GM21381 (cell line): ENCODE measurements around the gene RAB33B.

Experiments used
- ATAC-seq: cut with Tn5 transposase; IDR thresholded peaks from one replicate; pipeline ENCODE4 v1.9.1; 2021; ENCODE audit warnings: mild to moderate bottlenecking, moderate library complexity; ENCODE audit not compliant: unreplicated experiment

The RAB33B gene

DNA sequence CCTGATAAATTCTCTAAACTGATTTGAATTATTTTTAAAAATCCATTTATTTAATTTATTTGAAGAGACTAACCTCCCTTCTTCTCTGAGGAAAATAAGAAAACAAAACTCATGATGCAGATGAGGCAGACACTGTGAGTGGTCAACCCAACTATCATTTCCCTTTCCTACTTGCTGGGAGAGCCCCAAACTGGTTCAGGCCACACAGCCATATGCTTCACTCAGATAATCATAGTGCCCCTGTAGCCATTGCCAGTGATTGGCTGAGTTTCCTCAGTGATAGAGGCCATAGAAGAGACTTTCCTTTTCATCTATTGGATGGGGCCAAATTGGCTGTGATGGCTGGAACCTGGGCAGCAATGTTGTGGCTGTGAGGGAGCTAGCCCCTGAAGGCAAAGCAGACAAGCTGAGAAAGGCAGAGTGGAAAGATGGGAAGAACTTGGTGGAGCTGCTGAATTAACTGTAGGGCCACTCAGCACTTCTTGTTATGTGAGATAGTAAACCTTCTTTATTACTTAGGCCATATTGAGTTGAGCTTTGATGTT lies 49.8 kb downstream of the RAB33B start:
- no peak for ATAC-seq

GRCh38 chr4:139506774-139507173 lies 52.9 kb downstream of the RAB33B start:
- ATAC-seq = no peak

DNA sequence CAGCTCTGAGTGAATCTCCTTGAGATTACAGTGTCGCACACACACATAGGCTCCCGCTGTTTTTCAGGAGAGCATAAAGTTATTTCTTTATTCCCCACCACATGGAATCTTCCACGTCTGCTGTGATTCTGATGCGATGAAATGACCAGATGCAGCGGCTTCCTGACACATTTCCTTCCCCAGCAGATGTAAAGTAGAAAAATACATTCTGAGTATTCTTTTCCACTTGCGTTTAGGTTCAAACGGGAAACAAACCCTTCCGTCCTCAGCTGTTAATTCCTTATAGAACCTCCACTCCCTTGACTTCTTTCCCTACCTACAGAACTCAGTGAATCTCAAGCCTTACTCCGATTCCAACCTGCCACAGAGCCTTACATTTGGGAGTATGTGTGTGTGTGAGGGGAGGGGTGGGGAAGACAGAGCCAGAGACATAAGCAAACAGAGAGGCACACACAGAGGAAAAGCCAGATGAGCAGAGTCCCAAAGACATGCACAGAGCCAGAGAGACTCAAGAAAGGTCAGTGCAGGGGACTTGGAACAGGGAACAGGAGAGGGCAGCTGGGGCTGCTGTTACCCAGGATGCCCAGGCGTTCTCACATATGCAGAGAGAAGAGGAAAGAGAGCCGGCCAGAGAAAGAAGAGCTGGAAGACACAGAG lies 54.8 kb downstream of the RAB33B start:
- no peak for ATAC-seq

DNA sequence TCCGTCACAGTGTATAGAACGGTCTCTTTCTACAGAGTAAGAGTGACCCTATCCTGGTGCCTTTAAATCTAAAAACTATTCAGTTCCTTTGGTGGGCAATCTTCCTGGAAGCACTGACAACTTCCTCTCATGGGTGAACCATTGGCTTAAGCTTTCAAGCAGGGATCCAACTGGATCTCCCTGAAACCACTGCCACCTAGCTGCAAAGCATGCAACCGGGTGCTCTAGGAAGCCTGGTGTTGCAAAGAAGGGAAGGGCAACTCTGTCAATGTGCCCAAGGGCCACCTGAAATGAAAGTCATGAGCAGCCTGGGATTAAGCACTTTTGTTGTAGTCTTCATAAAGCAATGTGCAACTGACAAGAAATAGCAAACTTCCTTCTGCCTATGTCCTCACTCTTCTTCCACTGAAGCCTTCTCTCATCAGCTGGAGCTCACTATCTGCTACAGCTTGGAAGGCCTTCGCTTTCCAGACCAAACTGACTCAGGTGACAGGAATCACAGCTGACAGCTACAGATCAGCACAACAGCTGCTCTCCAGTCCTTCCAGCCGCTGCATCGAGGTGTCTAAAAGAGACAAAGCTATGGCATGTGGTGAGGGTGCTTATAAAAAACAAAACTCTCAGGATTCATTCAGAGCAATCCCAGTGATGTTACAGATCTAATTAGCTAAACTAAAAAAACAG lies 55.9 kb downstream of the RAB33B start:
- no peak for ATAC-seq

- no peak for ATAC-seq
Measured at GRCh38 chr4:139511320-139511719, 57.4 kb downstream of the RAB33B start.

GRCh38 chr4:139514382-139515059 lies 60.6 kb downstream of the RAB33B start:
- ATAC-seq = no peak

DNA sequence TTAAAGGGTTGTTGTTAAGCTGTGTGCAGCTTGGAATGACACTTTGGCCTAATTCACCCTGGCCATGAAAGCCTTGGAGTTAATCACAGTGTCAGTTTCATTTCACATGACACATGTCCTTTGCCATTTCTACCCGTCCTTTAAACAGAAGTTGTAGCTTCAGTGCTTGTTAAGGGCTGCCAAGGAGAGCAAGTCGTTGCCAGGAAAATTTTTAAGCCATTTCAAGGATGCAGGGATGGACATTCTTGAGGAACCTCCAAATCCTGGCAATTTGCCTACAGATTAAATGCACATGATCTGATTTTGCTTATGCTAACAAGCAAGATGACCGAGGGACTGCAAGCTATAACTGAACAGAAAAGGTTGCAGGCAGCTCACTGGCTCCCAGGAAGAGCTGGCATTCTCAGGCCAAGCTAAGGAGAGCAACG lies 61.6 kb downstream of the RAB33B start:
- no peak for ATAC-seq

DNA sequence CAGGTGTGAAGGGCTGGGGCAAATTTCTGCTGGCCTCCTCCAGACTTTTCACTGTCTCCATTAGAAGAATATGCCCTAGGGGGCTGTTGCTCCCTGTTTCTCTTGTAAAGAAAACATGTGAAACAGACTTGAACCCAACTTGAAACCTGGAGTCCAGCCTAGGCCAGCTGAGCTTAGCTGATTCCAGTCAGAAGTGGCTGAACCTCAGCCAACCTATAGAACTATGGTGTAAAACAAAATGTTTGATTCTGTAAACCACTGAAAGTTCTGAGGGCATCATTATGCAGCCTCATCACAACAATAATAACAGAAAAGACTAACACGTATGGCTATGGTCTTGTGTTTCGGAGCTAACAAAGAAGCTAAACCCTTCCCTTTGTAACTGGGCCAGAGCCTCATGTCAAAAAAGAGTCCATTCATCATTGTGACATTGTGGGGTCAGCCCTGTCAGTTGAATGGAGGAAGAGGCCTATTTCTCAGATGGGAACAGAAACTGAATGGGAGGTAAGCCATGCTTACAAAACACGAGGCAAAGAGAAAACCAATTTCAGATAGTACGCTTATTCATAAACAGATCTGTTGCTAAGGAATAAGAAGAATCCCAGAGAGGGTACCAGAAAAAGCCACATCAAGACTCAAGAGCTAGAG lies 68.0 kb downstream of the RAB33B start:
- ATAC-seq = no peak

GRCh38 chr4:139522457-139522856 lies 68.5 kb downstream of the RAB33B start:
- no peak for ATAC-seq

- ATAC-seq = no peak
Measured at GRCh38 chr4:139523076-139523475, 69.2 kb downstream of the RAB33B start.

DNA sequence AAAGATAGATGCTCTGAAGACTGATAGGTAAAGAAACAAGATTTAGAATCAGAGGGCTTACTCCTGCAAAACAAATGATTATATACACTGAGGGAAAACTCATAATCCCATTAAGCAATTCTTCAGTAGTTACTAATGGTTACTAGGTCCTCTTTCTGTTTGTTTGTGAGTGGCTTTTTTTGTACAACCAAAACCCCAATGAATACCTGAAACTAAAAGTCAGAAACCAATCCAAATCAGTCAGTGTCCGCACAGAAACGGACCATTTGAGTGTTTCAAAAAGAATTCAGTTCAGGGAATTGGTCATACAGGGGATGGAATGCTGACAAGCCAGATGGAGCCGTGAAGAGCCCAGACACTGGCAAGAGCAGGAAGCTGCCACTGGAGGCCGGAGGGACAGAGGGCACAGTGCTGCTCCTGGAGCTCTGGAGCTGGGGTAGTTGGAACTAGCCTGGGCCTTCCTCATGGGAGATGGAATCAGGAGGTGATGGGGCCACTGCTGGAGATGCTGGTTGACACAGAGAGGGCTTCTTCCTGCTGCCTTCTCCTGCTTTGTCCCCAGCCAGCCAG lies 70.2 kb downstream of the RAB33B start:
- ATAC-seq = no peak

- peak; percentile 61 for ATAC-seq
Measured at GRCh38 chr4:139525414-139525813, 71.5 kb downstream of the RAB33B start.
